GM23338 (cell line): Measurements from ENCODE around the gene ATP8A1. TPM values are rescaled to one million over a fixed set of nuclear protein-coding genes. Genes with fewer than 3 reads are reported as not detected.
A peak's percentile ranks its signal among the peaks of the same experiment; 100 is the strongest.

Experiments
- ATAC-seq: fragments of 200-7000 bp; cut with Tn5 transposase; 3 replicates; pipeline ENCODE4 v1.9.1; 2020
- DNase-seq: peaks from one replicate; pipeline ENCODE4 v3.0.0-alpha.2; 2015; ENCODE audit warnings: low spot score
- H2AFZ ChIP-seq: fragments of 200-600 bp; sonication (generic); 2 replicates; pipeline ENCODE4 v1.8.0; 2016; ENCODE audit warnings: antibody characterized with exemption, mild to moderate bottlenecking, moderate library complexity
- H3F3A ChIP-seq: fragments of 200-600 bp; sonication (generic); replicated peaks from 2 replicates; pipeline ENCODE4 v1.8.0; 2017; ENCODE audit warnings: antibody characterized with exemption, mixed run types, low read depth
- H3K27ac ChIP-seq: fragments of 200-600 bp; sonication (generic); 2 replicates; pipeline ENCODE4 v1.6.1; 2016; ENCODE audit warnings: low read depth
- H3K27me3 ChIP-seq: fragments of 200-600 bp; sonication (generic); 2 replicates; pipeline ENCODE4 v1.8.0; 2016; ENCODE audit warnings: mild to moderate bottlenecking, mixed run types, moderate library complexity; ENCODE audit not compliant: insufficient read depth
- H3K36me3 ChIP-seq: fragments of 200-600 bp; sonication (generic); 2 replicates; pipeline ENCODE4 v1.8.0; 2016; ENCODE audit warnings: mild to moderate bottlenecking; ENCODE audit not compliant: insufficient read depth
- H3K4me1 ChIP-seq: fragments of 200-600 bp; sonication (generic); 2 replicates; pipeline ENCODE4 v1.8.0; 2016; ENCODE audit warnings: mild to moderate bottlenecking, moderate library complexity; ENCODE audit not compliant: insufficient read depth
- H3K4me2 ChIP-seq: fragments of 200-600 bp; sonication (generic); 2 replicates; pipeline ENCODE4 v1.7.1; 2017; ENCODE audit warnings: mixed run types
- H3K4me3 ChIP-seq: fragments of 200-600 bp; sonication (generic); 2 replicates; pipeline ENCODE4 v1.6.1; 2016; ENCODE audit warnings: mixed run types
- H3K79me2 ChIP-seq: fragments of 200-600 bp; sonication (generic); replicated peaks from 2 replicates; pipeline ENCODE4 v1.8.0; 2017; ENCODE audit warnings: mild to moderate bottlenecking; ENCODE audit not compliant: insufficient read depth
- H3K9me2 ChIP-seq: fragments of 200-600 bp; sonication (generic); 2 replicates; pipeline ENCODE4 v1.8.0; 2017; ENCODE audit not compliant: insufficient read depth
- H4K20me1 ChIP-seq: fragments of 200-600 bp; sonication (generic); replicated peaks from 2 replicates; pipeline ENCODE4 v1.8.0; 2017; ENCODE audit warnings: mild to moderate bottlenecking; ENCODE audit not compliant: insufficient read depth
- H3K27ac Mint-ChIP-seq: 2 replicates; pipeline ENCODE4 v1.8.0; 2020; ENCODE audit warnings: inconsistent platforms, mild to moderate bottlenecking, moderate library complexity, mixed read lengths
- H3K27me3 Mint-ChIP-seq: 3 replicates; pipeline ENCODE4 v1.8.0; 2022; ENCODE audit warnings: low read depth, mild to moderate bottlenecking, moderate library complexity, mixed read lengths, inconsistent platforms; ENCODE audit not compliant: insufficient read depth, poor library complexity
- H3K36me3 Mint-ChIP-seq: 3 replicates; pipeline ENCODE4 v1.8.0; 2021; ENCODE audit warnings: low read depth, mild to moderate bottlenecking, inconsistent platforms, moderate library complexity, mixed read lengths
- H3K4me1 Mint-ChIP-seq: 3 replicates; pipeline ENCODE4 v1.8.0; 2020; ENCODE audit warnings: mild to moderate bottlenecking, inconsistent platforms, mixed read lengths
- H3K4me3 Mint-ChIP-seq: 3 replicates; pipeline ENCODE4 v1.8.0; 2021; ENCODE audit warnings: moderate library complexity, mild to moderate bottlenecking, inconsistent platforms, mixed read lengths
- H3K9me3 Mint-ChIP-seq: 3 replicates; pipeline ENCODE4 v1.8.0; 2020; ENCODE audit warnings: moderate library complexity, mild to moderate bottlenecking, inconsistent platforms, mixed read lengths
- CREB1 ChIP-seq: fragments of 250-450 bp; sonication (Bioruptor Pico); IDR thresholded peaks from 2 replicates; pipeline ENCODE4 v1.5.0; 2020; ENCODE audit warnings: low read depth, mild to moderate bottlenecking, moderate library complexity
- CTCF ChIP-seq, 2 experiments: fragments of 200-600 bp in 1 of 2; sonication (generic) in 1 of 2; conservative IDR thresholded peaks; 2 replicates each; pipeline versions ENCODE4 v1.5.1 to v1.6.1; 2016 to 2017; ENCODE audit warnings: antibody characterized with exemption in 2 of 2, low read depth in 2 of 2, mild to moderate bottlenecking in 2 of 2, moderate library complexity in 1 of 2
- NANOG ChIP-seq: IDR thresholded peaks from 2 replicates; pipeline ENCODE4 v1.6.1; 2016; ENCODE audit warnings: antibody characterized with exemption, borderline replicate concordance
- ZNF114 ChIP-seq: fragments of 250-450 bp; sonication (Bioruptor Pico); IDR thresholded peaks from 2 replicates; pipeline ENCODE4 v1.5.0; 2020; ENCODE audit warnings: mild to moderate bottlenecking, moderate library complexity
- ZNF462 ChIP-seq: fragments of 250-450 bp; sonication (Bioruptor Pico); IDR thresholded peaks from 2 replicates; pipeline ENCODE4 v1.5.0; 2020; ENCODE audit warnings: mild to moderate bottlenecking, moderate library complexity
- polyA plus RNA-seq: library from polyadenylated mRNA; unstranded; fragments of >200 nt; fragmentation: Nextera tagmentation; extraction: Ambion mirVana; gene quantifications from 2 replicates; pipeline ENCODE4 v1.2.1, GENCODE V29; 2016
- total RNA-seq: library from RNA; depleted of rRNA; stranded (reverse); fragments of >200 nt; shearing (Covaris generic); gene quantifications from 2 replicates; pipeline ENCODE4 v1.2.3, GENCODE V29; 2014

The ATP8A1 gene
- total and polyA plus RNA-seq, 2 experiments from 2014 or later: 6.8 to 66.3 TPM

- H3K27ac Mint-ChIP-seq: peak overlapping the region; percentile 3; the same call in 1 of the 2 replicates
- H3K4me2 ChIP-seq: no peak overlapping the region
- H3F3A ChIP-seq: no peaks in the 10 kb centered on the region
- H3K9me3 Mint-ChIP-seq: no peaks in the 10 kb centered on the region
- no peaks in the 10 kb centered on the region for H3K79me2 ChIP-seq
- H3K36me3 ChIP-seq: no peaks in the 10 kb centered on the region
- H3K27me3 Mint-ChIP-seq: no peaks in the 10 kb centered on the region
- no peak overlapping the region for H3K4me3 ChIP-seq
- no peaks in the 10 kb centered on the region for H3K4me1 ChIP-seq
- no peak overlapping the region for H2AFZ ChIP-seq
- no peaks in the 10 kb centered on the region for H4K20me1 ChIP-seq
- no peak overlapping the region for H3K4me3 Mint-ChIP-seq
- DNase-seq (no peak), ATAC-seq (no peak)
- no peak for TF ChIP-seq CREB1
- TF ChIP-seq NANOG: no peak
- no peak for TF ChIP-seq ZNF462 (CRISPR knock-in tag)
- TF ChIP-seq CTCF (conservative IDR thresholded peaks at IDR 0.05; ENCODE audit: low read depth in 2 of 2): no peak
- no peak for TF ChIP-seq ZNF114 (CRISPR knock-in tag)
- no peak overlapping the region for H3K27ac ChIP-seq
- H3K4me1 Mint-ChIP-seq: peaks cover 13% of the 10 kb centered on the region
- H3K36me3 Mint-ChIP-seq: no peaks in the 10 kb centered on the region
- no peaks in the 10 kb centered on the region for H3K9me2 ChIP-seq
- no peaks in the 10 kb centered on the region for H3K27me3 ChIP-seq
Observed at GRCh38 chr4:42671431-42672194, 14.7 kb upstream of the ATP8A1 start.
